Measurements from ENCODE around the gene FGD4.

The FGD4 gene
- 0.56 reads per million for total RNA-seq

DNA sequence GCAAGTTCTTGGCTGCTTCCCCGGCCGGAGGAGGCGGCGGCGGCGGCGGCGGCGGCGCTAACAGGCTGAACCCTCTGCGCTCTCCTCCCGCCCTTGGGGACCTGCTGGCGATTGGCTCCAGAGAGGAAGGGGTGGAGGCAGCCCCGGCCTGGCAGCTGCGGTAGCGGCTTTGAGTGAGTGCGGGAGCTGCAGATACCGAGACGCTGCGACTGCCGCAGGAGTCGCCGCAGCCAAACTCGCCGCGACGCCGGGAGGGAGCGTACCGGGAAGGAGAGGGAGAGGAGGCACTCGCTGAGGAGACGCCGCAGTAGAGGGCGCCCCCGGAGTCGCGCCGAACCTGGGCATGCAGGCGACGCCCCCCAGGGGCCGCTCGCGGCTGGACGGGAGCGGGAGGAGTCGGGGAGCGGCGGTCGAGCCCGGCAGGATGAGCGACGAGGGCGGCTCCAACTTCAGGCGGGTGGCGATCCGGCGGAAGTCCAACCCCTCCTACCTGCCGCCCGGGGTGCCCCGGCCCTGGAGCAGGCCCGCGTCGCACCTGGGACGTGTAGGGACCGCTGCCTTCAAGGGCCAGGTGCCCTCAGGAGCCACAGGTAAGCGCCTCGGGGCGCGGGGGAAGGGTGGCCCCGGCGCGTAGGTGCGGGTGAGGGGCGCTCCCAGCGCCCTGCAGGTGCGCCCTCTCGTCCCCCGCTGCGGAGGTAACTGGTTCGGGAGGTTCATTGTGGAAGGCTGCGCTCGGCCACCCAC, at the start of gene FGD4:
FGD4 (plus strand) TSS at position 189 of the 744 bp plus-strand sequence.
- peak; percentile 25 for DNase-seq

DNA sequence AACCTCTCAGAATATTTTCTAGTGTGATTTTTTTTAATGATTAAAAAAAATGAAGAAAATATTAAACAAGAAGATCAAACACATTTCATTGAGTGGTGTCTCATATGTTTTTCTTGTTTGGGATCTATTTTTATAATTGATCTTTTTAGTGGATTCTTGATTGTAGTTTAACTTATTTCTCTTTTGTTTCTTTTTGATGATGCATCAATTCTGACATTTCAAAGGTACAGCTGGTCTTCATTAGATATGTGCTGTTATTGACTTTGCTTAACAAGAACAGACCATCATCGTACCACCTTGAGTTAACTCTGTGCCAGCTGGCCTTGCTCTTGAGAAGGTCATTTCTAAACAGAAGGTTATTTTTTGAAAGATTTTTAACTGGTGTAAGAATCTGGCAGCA, 45.8 kb upstream of the FGD4 start:
- DNase-seq = no peak

DNA sequence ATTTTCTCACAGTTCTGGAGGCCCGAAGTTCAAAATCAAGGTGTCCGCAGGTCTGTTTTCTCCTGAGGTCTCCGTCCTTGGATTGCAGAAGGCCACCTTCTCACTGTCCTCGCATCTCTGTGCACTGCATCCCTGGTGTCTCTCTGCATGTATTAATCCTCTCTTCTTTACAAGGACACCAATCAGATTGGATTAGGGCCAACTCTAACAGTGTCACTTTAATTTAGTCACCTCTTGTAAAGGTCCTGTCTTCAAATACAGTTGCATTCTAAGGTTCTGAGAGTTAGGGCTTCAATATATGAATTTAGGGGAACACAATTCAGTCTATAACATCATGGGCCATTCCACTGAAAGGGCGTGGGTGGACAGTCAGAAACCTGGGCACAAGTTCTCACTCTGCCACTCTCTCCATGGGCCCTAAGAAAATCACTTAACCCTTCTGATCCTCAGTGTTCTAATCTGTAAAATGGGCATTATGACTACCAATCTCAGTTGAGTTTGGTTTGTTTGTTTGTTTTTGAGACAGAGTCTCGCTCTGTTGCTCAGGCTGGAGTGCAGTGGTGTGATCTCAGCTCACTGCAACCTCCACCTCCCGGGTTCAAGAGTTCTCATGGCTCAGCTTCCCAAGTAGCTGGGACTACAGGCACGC, 41.6 kb upstream of the FGD4 start:
- no peak for DNase-seq

DNA sequence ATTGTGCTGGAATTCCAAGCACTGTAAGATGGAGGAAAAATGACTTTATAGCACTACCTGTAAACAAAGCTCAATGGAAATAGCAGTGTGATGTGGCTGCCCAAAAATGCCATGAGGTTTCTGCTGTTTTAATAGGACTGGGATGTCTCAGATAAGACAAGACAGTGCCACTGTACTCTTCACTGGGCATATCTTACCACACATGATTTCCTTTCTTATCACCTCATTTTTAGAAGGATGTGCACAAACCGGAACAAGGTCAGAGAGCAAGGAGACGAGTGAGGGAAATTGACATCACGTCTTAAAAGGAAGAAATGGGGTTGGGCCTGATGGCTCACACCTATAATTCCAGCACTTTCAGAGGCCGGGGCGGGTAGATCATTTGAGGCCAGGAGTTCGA, 38.4 kb upstream of the FGD4 start:
- DNase-seq = no peak

DNA sequence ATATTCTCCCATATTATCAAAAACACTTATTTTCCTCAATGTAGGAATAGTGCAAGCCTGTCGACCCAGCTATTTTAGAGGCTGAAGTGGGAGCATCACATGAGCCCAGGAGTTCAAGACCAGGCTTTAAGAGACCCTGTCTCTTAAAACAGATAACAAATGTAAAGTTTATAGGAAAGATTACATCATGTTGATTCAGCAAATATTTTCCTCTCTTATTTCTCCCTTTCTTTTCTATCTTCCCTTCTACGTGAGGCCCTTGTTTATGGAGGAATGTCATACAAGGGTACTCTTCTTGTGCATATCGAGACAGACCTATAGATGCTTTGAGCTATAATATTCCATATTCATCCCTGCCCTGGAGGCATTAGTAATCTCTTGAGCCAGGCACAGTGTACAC, 36.5 kb upstream of the FGD4 start:
- no peak for DNase-seq

DNA sequence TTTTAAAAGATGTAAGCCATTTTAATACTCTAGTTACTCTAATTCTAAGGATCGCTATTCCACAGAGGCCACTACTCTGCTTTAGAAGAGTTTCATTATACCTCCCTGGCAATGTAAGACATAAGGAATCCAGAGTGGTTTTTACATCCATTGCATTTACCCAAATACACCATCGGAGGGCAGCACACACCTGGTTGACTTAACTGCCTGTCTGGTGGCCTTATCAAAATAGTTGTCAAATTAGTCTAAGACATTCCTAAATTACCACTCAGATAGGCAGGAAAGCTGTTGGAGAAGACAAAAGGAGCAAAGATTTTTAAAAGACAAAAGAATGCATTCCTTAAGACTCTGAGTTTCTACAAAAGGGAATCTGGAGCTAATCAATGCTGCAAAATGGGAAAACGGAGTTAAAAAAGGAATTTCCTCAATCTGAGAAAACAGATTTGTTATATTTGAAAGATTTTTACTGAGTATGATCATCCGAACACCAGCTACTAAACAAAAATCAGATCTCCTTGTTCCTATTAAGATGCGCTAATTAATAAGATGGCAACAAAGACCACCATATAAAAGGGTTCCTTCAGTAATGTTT, 33.8 kb upstream of the FGD4 start:
- peak; percentile 6 for DNase-seq

DNA sequence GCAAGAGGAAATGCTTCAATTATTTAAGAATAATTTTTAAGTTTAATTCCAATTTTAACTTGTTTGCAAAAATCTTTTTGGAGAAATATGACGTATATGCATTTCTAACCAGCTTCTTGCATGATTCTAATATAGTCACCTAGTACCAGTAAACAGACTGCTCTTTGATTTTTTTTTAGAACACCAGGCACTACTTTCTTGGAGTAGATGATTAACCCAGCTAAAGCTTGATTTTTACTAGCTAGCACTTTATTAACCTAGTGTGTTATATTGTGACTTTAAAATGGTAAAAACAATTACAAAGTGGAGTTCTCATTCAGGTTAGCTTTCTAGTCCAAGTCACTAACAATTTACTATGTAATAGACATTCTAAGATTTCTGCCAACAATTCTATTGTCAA, 32.6 kb upstream of the FGD4 start:
- DNase-seq = no peak

DNA sequence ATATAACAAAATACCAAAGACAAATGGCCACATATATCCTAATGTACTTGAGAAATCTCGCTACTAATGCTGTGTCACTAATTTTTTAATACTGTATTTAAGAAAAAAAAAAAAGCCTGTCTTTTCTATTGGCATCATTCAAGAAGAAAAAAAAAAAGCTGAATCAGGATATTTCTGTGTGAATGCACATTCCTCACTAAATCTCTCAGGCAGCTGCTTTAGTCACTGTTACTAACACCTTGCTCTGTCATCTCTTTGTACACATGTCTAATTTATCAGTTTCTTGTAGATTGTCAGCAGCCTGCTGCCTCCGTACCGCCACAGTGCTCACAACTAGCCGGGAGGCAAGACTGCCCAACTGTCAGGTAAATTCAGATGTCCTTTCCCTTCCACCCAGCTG, 32.0 kb upstream of the FGD4 start:
- no peak for DNase-seq

DNA sequence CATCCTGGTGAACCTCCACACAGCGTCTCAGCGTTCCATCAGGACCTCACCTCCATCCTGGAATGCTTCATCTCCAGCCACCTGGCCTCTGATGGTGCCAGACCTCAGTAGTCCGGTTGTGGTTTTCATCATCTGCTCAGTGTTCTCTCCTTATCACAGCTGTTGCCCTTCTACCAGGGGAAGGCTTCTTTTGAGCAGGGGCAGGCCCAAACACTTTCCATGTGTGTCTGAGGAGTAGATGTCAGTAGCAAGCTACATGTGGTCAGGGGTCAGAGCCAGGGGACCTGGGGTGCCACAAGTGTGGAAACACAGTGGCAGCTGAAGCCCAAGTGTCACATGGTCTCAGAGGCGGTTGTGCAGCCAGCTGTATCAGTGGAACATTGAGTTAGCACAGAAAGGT, 30.2 kb upstream of the FGD4 start:
- no peak for DNase-seq

DNA sequence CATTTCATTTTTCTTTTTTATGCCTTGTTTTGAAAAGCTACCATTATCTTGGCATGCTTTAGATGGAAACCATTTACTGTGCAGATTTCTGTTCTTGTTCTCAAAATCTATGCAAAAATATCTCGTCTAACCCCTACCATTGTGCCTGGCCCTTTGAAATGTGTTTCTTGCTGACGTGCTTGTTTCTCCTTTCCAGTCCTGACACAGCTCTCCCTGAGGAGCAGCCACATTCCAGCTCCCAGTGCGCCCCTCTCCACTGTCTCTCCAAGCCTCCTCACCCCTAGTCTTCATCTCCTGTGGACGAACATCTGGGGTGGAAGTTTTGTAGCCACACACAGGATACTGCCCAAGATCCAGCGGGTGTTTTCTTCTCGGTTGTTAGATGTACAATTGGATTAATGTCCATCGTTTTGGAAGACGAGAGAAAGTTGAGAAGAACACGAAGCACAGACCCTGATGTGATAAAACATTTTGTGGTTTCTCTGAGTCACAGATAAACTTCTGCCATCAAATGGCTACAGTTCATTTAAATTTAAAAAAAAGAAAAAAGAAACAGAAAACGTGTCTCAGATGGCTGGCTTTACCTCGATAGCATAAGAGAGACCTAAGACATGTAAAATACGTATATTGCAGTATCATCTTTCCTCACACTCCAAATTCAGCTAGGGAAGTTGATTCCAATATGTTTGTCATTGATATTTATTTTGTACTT, 21.9 kb upstream of the FGD4 start:
- no peak for DNase-seq

DNA sequence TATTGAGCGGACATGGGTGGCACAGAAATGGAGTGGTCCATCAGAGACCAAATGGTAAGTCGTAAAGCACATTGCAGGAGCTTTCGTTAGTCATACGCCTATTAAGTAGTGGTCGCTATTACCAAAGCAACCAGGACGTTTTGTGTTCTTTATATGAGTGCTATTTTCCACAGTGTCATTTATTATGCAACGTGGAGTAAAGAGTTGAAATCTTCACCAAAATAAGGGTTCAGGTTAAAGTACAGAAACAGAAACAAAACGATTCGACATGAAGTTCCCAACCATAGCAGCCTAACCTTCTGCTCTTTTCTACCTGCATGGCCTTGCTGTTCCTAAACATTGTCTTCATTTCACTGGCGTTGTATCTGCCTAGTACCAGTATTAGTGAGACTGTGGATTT, 20.1 kb upstream of the FGD4 start:
- DNase-seq = no peak

DNA sequence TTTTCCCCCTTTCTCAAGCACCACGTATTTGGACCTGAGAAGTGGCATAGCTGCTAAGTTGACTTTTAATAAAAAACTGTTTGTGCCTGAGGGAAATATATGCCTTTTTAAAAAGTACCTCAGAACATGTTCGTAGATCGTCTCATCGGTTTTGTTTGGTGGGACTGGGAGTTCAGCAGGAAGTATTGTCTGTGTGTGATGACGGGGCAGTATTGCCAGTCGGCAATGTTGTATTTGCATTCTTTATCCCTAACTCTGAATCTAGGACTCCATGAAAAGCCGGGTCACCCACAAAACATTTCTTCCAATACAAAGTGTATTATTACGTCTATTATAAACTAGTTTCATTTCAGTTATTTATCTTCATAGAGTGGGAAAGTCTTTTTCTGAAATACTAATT, 19.7 kb upstream of the FGD4 start:
- no peak for DNase-seq

DNA sequence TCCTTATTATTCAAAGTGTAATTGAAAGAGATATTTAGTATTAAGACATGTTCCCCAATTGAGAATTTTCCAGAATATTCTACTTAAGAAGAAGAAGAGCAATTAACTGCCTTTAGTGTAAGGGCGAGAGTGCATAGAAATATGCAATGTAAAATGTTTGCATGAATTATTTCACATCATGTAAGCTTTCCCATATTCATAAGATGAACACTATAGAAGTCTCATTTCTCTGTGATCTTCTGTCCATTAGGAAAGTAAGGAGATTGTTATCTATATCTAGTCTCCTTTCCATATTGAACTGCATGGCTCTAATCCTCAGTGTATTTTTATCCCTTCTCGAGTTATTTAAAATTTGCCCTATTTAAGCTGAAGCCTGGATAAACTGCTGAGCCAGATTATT, 17.1 kb upstream of the FGD4 start:
- no peak for DNase-seq

DNA sequence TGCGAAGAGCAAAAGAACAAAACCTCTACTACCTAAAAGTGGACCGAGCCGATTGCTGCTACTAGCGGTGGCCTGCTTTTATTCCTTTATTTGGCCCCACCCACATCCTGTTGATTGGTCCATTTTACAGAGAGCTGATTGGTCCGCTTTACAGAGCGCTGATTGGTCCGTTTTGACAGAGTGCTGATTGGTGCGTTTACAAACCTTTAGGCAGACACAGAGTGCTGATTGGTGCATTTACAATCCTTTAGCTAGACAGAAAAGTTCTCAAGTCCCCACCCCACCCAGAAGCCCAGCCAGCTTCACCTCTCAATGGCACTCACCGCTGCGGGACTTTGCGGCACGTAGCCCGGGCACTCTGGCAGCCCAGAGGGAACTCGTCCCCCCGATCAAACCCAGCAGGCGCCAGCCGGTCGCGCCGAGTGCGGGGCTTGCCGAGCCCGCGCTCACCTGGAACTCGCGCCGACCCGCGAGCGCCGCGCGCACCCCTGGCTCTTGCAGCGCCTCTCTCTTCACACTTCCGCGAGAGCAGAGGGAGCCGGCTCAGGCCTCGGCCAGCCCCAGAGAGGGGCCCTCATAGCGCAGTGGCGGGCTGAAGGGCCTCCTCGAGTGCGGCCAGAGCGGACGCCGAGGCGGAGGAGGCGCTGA, 8.7 kb upstream of the FGD4 start:
- DNase-seq = no peak

DNA sequence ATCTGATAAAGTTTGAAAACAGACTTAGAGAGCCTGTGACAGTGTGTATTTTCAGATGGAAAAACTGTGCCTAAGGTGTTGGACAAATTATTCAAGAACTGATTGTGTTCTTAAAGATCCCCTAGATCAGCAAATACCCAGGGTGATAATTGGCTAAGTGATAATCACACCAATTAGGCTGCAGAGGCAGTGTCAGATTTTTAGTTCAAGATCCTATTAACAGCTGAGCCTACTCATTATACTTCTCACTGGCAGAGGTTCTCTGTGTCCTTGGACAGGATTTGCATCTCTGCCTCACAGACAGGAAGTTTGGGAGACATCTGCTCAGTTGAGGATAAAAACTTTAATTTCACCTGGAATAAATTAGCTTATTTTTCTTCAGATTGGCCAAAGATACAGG, 4.3 kb upstream of the FGD4 start:
- DNase-seq = no peak

DNA sequence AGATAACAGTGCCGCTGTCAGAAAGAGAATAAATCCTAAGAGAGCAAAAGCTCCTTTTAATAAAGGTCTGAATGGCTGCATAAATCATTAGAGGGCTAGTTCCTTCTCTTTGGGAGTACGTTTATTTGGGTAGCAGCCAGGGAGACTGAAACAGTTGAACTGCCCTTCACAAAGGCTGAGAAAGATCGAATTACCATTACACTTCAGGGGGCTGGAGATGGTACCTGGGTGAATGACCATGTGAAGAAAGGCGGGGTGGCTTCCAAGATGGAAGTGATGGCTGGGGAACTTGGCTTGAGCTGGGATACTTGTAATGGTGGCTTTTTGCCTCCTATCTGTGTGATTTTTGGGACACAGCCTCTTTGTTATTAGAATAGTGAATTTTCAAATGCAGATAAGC, 1.7 kb upstream of the FGD4 start:
- no peak for DNase-seq

DNA sequence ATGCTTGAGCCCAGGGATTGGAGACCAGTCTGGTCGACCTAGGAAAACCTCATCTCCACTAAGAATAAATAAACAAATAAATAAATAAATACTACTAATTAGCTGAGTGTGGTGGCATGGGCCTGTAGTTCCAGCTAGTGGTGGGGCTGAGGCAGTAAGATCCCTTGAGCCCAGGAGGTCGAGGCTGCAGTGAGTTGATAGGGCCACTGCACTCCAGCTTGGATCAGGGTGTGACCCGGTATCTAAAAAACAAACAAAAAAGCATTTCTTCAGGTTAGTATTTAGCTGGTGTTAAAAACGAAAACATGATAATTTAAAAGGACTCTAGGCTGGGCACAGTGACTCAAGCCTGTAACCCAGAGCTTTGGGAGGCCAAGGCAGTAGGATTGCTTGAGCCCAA, 1.2 kb upstream of the FGD4 start:
- DNase-seq = no peak

DNA sequence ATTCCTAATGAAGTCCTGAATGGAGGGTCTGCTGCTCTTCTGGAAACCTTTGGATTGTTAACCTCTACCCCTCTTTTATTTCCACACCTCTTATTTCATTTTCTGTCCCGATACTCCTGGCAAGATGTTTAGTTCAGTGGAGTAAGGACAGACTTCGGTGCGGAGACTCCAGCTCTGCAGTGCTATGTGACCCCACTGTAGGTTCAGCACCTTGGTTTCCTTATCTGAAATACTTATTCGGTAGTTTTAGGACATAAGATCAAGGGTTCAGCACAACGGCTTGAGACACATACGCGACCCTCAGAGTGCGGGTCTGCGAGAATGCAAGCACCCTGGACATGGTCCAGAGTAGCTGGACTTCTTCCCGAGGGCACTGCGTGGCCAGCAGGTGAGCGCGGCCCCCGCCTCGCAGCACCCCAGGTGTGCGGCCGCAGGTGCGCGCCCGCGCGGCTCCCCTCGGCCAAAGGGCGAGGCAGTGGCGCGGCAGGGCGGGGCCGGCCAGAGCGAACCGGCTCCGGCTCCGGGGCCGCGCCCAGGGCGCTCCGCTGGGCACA, 465 bp upstream of the FGD4 start:
- DNase-seq = no peak

DNA sequence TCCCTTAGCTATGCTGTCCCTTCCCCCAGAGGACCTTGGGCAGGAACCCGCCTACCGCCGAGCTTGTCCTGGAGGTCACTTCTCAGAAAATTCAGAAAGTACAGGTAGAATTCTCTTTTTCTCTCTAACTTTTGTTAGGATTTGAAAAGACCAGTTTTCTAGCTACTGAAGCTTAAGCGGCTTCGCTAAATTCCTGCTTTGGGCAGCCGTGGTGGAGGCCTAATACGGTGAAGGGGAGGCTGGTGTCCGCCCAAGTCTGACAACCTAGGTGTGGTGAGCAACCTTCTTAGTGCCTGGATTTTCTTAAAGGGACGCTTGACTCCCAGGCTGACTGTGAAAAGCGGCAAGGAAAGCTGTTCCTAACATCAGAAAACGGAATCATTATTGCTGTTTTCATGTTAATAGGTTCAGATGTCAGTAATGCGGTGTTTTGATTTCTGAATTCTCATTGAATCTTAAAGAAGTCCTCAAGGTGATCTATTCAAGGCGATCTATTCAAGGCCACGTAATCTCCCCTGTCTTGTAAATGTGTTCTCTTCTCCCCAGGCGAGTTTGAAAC, 835 bp downstream of the FGD4 start:
- no peak for DNase-seq

DNA sequence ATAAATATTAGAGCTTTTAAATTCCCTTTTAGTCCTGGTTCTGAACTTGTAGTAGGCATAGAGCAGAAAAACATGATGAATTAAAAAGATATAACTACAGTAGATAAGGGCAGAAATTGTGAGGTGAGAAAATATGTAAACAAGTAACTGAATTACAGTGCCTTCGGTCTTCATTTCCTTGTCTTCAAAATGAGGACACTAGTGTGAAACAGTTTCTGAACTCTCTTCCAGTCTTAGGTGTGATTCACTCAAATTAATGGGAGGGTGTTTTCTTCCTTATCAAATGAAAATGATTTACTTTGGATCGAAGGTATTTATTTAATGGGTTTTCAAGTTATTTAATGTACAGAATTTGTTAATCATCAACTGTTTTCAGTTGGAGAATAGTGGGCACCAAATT, 1.5 kb downstream of the FGD4 start:
- DNase-seq = no peak

DNA sequence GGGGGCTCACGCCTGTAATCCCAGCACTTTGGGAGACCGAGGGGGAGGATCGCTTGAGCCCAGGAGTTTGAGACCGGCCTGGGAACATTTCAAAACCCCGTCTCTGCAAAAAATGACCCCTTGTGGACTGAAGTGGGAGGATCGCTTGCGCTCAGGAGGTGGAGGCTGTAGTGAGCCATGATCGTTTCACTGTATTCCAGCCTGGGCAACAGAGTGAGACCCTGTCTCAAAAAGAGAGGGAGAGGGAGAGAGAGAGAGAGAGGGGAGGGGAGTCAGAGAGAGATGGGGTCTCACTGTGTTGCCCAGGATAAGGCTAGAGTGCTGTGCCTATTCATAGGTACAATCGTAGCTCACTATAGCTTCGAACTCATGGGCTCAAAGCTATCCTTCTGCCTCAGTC, 2.8 kb downstream of the FGD4 start:
- DNase-seq = no peak

DNA sequence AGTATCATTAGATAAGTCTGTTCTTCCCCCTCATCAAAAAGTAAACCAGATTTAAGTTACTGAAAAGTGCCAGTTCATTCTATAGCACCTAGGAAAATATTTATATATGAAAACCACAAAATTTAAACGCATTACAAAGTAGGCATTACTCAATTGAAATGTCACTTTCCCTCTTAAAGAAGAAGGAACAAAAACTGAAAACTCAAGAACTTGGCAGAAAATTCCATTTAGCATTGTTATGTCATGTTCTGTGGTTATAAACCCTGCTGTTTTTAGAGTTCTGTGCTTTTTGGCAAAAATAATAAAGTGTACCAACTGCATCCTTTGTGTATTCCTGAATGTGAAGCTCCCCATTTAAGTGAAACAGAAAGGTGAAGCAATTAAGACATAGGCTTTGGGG, 3.6 kb downstream of the FGD4 start:
- no peak for DNase-seq

DNA sequence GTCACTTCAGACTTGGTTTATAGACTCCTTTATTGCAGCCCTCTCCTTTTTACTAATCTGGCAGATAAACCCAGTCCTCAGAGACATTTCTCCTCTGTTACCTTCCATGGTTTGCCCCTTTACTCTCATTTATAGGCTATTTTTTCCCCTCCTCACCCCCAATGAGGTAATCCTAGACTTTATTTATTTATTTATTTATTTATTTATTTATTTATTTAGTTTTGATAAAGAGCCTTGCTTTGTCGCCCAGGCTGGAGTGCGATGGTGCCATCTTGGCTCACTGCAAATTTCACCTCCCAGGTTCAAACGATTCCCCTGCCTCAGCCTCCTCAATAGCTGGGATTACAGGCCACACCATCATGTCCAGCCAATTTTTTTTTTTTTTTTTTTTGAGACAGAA, 8.4 kb downstream of the FGD4 start:
- DNase-seq = no peak
